ENCODE data around the gene RASSF1.

DNA sequence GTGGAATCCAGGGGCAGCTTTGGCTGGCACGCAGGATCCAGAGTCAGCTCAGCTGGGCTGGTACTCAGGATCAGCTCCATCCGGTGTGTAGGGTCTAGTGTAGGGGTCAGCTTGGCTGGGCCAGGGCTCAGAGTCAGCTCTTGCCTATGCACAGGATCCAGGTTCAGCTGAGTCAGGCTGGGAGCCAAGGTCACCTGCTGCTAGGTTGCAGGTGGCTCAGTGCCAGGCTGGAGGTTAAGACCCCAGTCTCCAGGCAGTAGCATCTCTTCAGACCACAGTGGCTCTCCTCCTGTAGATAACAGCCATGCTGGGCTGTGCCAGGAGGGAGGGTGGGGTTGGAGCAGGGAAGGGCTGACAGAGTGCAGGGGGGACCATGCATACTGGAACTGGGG, 43.3 kb downstream of the RASSF1 start:
- TF ChIP-seq, protein P1, sequence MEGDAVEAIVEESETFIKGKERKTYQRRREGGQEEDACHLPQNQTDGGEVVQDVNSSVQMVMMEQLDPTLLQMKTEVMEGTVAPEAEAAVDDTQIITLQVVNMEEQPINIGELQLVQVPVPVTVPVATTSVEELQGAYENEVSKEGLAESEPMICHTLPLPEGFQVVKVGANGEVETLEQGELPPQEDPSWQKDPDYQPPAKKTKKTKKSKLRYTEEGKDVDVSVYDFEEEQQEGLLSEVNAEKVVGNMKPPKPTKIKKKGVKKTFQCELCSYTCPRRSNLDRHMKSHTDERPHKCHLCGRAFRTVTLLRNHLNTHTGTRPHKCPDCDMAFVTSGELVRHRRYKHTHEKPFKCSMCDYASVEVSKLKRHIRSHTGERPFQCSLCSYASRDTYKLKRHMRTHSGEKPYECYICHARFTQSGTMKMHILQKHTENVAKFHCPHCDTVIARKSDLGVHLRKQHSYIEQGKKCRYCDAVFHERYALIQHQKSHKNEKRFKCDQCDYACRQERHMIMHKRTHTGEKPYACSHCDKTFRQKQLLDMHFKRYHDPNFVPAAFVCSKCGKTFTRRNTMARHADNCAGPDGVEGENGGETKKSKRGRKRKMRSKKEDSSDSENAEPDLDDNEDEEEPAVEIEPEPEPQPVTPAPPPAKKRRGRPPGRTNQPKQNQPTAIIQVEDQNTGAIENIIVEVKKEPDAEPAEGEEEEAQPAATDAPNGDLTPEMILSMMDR (IDR thresholded peaks at IDR 0.05) = no peak
- no peak for TF ChIP-seq POLR2A (IDR thresholded peaks at IDR 0.05)

Measured in body of pancreas (tissue), 4 donors.